HEK293 (cell line): ENCODE data around the gene ERMARD.

ENCODE experiments used
- CTCF ChIA-PET: fragments of 350-600 bp; formaldehyde crosslinking; extraction: SDS; loops from one replicate; lab custom pipeline; 2021; ENCODE audit warnings: antibody characterized with exemption; lab: Yijun Ruan, JAX
- POLR2A ChIA-PET: fragments of 300-600 bp; formaldehyde crosslinking; extraction: SDS; loops from one replicate; lab custom pipeline; 2020; ENCODE audit warnings: antibody characterized with exemption, inconsistent platforms; lab: Yijun Ruan, JAX
- H3K27ac ChIP-seq: fragments of 200-500 bp; sonication (Bioruptor generic); 2 replicates; pipeline ENCODE4 v1.5.1; 2014; ENCODE audit warnings: low read depth, low read length, control low read depth, inconsistent platforms; ENCODE audit errors: extremely low read depth
- H3K36me3 ChIP-seq, 2 experiments: fragments of 200-500 bp in 1 of 2; sonication (Bioruptor generic) in 1 of 2; 1 replicate in 1 of 2; 2 replicates in 1 of 2; pipeline ENCODE4 v1.5.1; 2014 to 2017; ENCODE audit warnings: inconsistent platforms in 2 of 2, low read length in 2 of 2; ENCODE audit not compliant: control insufficient read depth in 2 of 2, insufficient read depth in 1 of 2
- H3K4me1 ChIP-seq: fragments of 200-500 bp; sonication (Bioruptor generic); 2 replicates; pipeline ENCODE4 v1.5.1; 2014; ENCODE audit warnings: mild to moderate bottlenecking, low read length, inconsistent platforms; ENCODE audit not compliant: control insufficient read depth, insufficient read depth
- H3K4me3 ChIP-seq: 2 replicates; pipeline ENCODE4 v1.5.1; 2011; ENCODE audit warnings: low read depth, mild to moderate bottlenecking, control low read depth, low read length, moderate library complexity
- H3K9me3 ChIP-seq: fragments of 200-500 bp; sonication (Bioruptor generic); 2 replicates; pipeline ENCODE4 v1.5.1; 2014; ENCODE audit warnings: low read depth, low read length, inconsistent platforms; ENCODE audit not compliant: control insufficient read depth, insufficient read depth
- EGR2 ChIP-seq: fragments of 450-650 bp; formaldehyde crosslinking; IDR thresholded peaks from 2 replicates; pipeline ENCODE4 v1.5.1; 2016; ENCODE audit warnings: low read depth, missing biosample characterization, missing genetic modification characterization
- GFI1B ChIP-seq: fragments of 450-650 bp; formaldehyde crosslinking; IDR thresholded peaks from 2 replicates; pipeline ENCODE4 v1.5.1; 2016; ENCODE audit warnings: missing biosample characterization, missing genetic modification characterization
- PRDM10 ChIP-seq: fragments of 450-650 bp; formaldehyde crosslinking; IDR thresholded peaks from 2 replicates; pipeline ENCODE4 v1.5.1; 2016; ENCODE audit warnings: missing biosample characterization, missing genetic modification characterization
- REST ChIP-seq: fragments of 450-650 bp; formaldehyde crosslinking; IDR thresholded peaks from 2 replicates; pipeline ENCODE4 v1.5.1; 2016; ENCODE audit warnings: missing biosample characterization, missing genetic modification characterization
- YY1 ChIP-seq: fragments of 450-650 bp; formaldehyde crosslinking; IDR thresholded peaks from 2 replicates; pipeline ENCODE4 v1.5.1; 2018; ENCODE audit warnings: missing biosample characterization, missing genetic modification characterization
- ZIC2 ChIP-seq: fragments of 450-650 bp; formaldehyde crosslinking; IDR thresholded peaks from 2 replicates; pipeline ENCODE4 v1.5.1; 2016; ENCODE audit warnings: missing biosample characterization, missing genetic modification characterization
- ZNF211 ChIP-seq: fragments of 450-650 bp; formaldehyde crosslinking; IDR thresholded peaks from 2 replicates; pipeline ENCODE4 v1.5.1; 2016; ENCODE audit warnings: low read depth, missing biosample characterization, missing genetic modification characterization
- ZNF280C ChIP-seq: fragments of 450-650 bp; formaldehyde crosslinking; IDR thresholded peaks from 2 replicates; pipeline ENCODE4 v1.5.1; 2016; ENCODE audit warnings: missing biosample characterization, missing genetic modification characterization
- ZNF311 ChIP-seq: fragments of 450-650 bp; formaldehyde crosslinking; IDR thresholded peaks from 2 replicates; pipeline ENCODE4 v1.5.1; 2017; ENCODE audit warnings: missing biosample characterization, missing genetic modification characterization, borderline replicate concordance
- ZNF341 ChIP-seq: fragments of 450-650 bp; formaldehyde crosslinking; IDR thresholded peaks from 2 replicates; pipeline ENCODE4; 2016; ENCODE audit warnings: low read depth, missing biosample characterization, missing genetic modification characterization
- ZNF394 ChIP-seq: fragments of 450-650 bp; formaldehyde crosslinking; IDR thresholded peaks from 2 replicates; pipeline ENCODE4 v1.5.1; 2016; ENCODE audit warnings: missing biosample characterization, missing genetic modification characterization, mild to moderate bottlenecking, moderate library complexity, borderline replicate concordance
- ZNF398 ChIP-seq: fragments of 450-650 bp; formaldehyde crosslinking; IDR thresholded peaks from 2 replicates; pipeline ENCODE4 v1.5.1; 2017; ENCODE audit warnings: missing biosample characterization, missing genetic modification characterization
- ZNF513 ChIP-seq: fragments of 450-650 bp; IDR thresholded peaks from 2 replicates; pipeline ENCODE4 v1.5.1; 2018; ENCODE audit warnings: missing biosample characterization, missing genetic modification characterization
- ZNF544 ChIP-seq: fragments of 450-650 bp; formaldehyde crosslinking; IDR thresholded peaks from 2 replicates; pipeline ENCODE4 v1.5.0; 2017; ENCODE audit warnings: missing biosample characterization, missing genetic modification characterization
- ZNF623 ChIP-seq: fragments of 450-650 bp; formaldehyde crosslinking; IDR thresholded peaks from 2 replicates; pipeline ENCODE4 v1.5.1; 2016; ENCODE audit warnings: missing biosample characterization, missing genetic modification characterization
- ZSCAN18 ChIP-seq: fragments of 450-650 bp; formaldehyde crosslinking; IDR thresholded peaks from 2 replicates; pipeline ENCODE4 v1.5.1; 2016; ENCODE audit warnings: missing biosample characterization, missing genetic modification characterization

The ERMARD gene

GRCh38 chr6:169791721-169792131 lies 40.3 kb downstream of the ERMARD start (continued):
- peak; percentile 44; the same call in 1 of the 2 replicates for TF ChIP-seq ZNF398 (tag by site-specific recombination)
- TF ChIP-seq ZNF341 (tag by site-specific recombination) = peak; percentile 20; the same call in 1 of the 2 replicates
- no peak for TF ChIP-seq ZSCAN18 (tag by site-specific recombination)
- TF ChIP-seq ZNF513 (tag by site-specific recombination) = no peak
- peak; percentile 93 for TF ChIP-seq EGR2
- peak; percentile 73 for TF ChIP-seq ZIC2 (tag by site-specific recombination)
- peak; percentile 27; the same call in 1 of the 2 replicates for TF ChIP-seq REST (tag by site-specific recombination)
- TF ChIP-seq PRDM10 (tag by site-specific recombination) = peak; percentile 89

- Histone ChIP-seq H3K9me3 (no peaks in the 10 kb centered on the region), H3K27ac (no peak overlapping the region), H3K4me1 (0 out of 2 replicates have a peak, but pooled peaks cover 5% of the 10 kb centered on the region), H3K4me3 (no peak overlapping the region), H3K36me3 (no peaks in the 10 kb centered on the region)
- TF ChIP-seq ZNF394 (tag by site-specific recombination) (no peak), ZNF280C (tag by site-specific recombination) (no peak), ZNF311 (tag by site-specific recombination) (no peak), YY1 (tag by site-specific recombination) (no peak), GFI1B (tag by site-specific recombination) (no peak), ZNF211 (tag by site-specific recombination) (no peak), ZNF623 (tag by site-specific recombination) (no peak), ZNF544 (no peak)
- ChIA-PET POLR2A (no interaction called here), CTCF (interaction anchor here (0.8 kb wide), 1 partner anchor 39 kb away, joined by 4 read pairs; no protein-coding TSS in a partner anchor)
These were observed 41.0 kb downstream of the ERMARD start for GRCh38 chr6:169792306-169793015.
